SU-DHL-6 (cell line): ENCODE results near the gene FRMPD1.

Experiments
- CTCF ChIP-seq: fragments of 200-600 bp; sonication (generic); IDR thresholded peaks from one replicate; pipeline ENCODE4 v1.5.1; 2017; ENCODE audit warnings: antibody characterized with exemption, mild to moderate bottlenecking, low read length, moderate library complexity; ENCODE audit not compliant: insufficient read depth, poor library complexity, severe bottlenecking
- EZH2phosphoT487 ChIP-seq: fragments of 200-600 bp; sonication (generic), shearing (Covaris generic); conservative IDR thresholded peaks from 2 replicates; pipeline ENCODE4 v1.6.1; 2018; ENCODE audit warnings: mild to moderate bottlenecking, antibody characterized with exemption, low read length, moderate library complexity, mixed read lengths

GRCh38 chr9:37677435-37677834 lies 26.7 kb downstream of the FRMPD1 start:
- TF ChIP-seq CTCF (no peak), EZH2phosphoT487 (no peak)
